C1 segment of cervical spinal cord (tissue), 14 donors: ENCODE results near the gene GALNT9.
"Not testable (repeated sequence)": the region's sequence is repeated elsewhere in the genome, so short reads cannot be mapped to it uniquely, and the experiment has no call there.

ENCODE experiments used
- DNase-seq, 14 donors: peaks; one replicate each; lab custom pipeline; 2025; lab: John Stamatoyannopoulos, UW

The GALNT9 gene

DNA sequence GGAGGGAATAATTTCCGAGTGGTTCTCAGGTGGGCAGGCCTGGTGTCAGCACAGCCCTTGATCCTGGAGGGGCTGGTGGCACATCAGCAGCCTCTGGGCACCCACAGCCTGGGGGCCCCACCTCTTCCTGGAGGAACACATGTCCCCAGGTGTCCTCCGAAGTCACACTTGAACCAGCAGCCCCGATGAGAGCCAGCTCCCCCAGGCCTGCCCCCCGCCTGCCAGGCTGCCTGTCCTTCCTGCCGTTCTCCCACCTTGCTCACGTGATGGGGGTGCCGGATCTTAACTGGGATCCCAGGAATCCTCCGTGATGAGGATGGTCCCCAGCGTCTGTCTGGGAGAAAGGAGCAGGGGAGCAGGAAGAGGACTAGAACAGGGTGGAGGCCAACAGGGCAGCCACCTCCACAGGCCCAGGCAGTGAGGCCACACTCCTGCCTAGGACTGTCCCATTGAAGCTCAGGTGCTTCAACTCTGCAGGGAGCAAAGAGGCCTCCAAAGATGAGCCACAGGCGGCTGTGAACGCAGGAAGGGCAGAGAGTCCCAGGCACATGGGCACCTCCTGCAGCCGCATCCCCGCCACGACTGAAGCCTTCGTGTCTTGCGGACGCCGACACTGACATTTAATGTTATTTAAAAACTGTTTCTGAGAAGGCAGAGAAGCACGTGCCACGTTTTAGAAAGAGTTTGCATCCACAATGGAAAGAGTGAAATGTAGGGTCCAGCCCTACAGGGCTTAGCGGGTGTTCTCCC lies 77.5 kb downstream of the GALNT9 start:
- no peak for DNase-seq

DNA sequence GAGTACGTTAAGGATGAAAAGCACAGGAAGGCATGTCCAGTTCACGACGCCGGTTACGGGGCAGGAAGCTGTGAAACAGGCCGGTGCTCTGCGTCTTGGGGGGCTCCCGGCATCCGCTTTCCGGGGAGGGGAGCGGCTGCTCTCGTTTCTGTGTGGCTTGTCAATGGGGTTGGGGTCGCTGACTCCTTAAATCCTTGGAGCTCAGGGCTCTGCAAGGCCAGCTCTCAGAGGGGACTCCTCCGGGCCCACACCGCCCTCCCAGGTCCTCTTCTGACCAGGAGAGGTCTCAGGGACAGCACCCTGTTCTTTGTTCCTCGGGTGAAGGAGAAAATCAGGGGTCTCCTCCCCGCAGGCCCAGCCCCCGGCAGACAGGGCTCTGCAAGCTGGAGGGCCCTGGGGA lies 78.1 kb downstream of the GALNT9 start:
- DNase-seq = no peak

DNA sequence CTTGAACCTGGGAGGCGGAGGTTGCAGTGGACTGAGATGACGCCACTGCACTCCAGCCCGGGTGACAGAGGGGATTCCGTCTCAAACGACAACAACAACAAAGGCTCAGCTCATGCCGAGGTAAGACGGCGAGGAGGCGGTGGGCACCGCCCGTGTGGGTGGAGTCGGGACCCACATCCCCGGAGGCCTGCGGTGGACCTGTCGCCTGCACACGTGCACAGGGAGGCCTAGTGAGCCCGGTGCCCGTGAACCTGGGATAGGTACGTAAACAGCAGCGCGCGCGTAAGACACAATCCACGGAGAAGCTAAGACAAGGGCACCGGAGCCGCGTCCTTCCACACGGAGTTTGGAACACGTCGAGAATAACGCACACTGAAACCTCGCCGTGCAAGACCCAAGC lies 78.7 kb downstream of the GALNT9 start:
- DNase-seq = no peak

DNA sequence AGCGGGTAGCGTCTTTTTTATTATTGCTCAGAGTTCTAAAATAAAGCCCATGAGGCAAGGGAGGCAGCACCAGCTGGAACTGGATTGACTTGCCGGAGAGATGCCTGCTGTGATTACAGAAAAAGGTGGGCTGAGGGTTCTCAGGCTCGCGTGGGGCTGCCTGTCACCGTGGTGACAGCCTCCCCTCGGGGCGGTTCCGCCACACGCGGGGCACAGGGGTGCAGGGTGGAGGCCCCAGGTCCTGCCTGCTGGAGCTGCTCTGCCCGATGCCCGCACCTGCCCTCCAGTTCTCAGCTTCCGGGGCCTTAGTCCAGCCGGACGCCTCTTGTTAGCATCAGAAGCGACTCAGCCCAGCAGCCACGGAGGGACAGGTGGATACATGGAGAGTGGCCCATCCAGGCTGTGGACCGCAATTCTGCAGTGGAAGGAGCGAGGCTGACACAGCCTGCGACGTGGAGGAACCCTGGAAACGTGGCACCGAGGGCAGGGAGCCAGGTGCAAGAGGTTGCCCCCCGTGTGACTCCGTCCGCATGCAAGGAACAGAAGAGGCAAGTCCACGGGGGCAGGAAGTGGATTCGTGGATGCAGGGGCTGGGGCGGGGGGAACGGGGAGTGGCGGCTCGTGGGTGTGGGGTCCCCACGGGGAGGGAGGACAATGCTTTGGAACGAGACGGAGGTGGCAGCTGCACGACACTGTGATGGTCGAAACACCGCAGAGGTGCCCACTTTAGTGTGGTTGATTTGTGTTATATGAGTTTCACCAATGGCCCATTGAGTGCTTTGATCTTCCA lies 79.5 kb downstream of the GALNT9 start:
- no peak for DNase-seq

DNA sequence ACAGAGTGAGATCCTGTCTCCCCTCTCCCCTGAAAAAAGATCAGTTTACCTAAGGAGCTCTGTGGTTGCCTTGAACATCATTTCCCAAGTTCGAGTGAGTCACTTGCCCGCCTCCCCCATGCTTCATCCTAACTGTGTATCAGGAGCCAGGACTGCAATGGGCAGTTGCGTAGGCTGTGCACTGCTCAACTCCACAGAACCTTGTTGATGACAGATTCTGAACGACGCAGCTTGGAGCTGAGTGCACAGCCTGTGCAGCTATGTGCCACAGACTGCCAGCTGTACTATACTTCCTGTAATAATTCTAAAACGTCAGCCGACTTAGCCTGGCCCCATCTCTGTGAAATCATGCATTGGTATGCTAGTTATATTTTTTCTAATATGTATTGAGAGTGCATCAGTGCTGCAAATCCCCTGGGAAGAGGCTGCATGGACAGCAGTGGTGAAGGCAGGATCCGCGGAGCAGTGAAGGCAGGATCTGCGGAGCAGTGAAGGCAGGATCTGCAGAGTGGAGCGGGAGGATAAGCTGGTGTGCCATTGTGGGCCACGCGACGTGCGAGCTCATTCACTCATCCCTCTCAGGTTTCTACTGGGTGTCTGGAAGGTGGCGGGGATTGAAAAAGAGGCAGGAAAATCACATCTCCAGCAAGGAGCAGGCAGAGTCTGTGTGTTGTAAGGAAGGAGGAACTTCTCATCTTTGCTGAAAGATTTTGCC lies 80.8 kb downstream of the GALNT9 start:
- no peak for DNase-seq

DNA sequence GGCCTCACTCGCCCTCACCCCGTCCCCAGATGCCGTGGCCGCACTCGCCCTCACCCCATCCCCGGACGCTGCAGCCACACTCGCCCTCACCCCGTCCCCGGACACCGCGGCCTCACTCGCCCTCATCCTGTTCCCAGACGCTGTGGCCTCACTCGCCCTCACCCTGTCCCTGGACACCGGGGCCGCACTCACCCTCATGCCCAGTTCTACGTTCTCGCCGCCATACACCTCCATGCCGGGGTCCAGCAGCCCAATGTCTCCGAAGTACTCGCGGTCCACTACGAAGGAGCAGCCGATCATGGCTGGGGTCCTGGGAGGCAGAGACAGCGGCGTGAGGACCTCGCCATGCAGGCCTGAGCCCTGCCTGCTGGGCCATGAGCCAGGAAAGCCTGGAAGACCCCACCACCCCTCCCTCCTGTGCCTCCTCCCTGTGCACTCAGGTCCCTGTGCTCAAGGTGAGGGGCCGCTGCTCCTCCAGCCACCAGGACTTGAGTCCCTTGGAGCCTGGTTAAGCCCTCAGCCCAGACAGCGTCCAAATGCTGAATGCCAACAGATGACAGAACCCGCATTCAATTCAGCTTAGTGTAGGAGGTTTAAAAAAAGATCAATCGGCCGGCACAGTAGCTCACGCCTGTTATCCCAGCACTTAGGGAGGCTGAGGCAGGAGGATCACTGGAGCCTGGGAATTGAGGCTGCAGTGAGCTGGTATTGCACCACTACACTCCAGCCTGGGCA lies 81.5 kb downstream of the GALNT9 start:
- no peak for DNase-seq

DNA sequence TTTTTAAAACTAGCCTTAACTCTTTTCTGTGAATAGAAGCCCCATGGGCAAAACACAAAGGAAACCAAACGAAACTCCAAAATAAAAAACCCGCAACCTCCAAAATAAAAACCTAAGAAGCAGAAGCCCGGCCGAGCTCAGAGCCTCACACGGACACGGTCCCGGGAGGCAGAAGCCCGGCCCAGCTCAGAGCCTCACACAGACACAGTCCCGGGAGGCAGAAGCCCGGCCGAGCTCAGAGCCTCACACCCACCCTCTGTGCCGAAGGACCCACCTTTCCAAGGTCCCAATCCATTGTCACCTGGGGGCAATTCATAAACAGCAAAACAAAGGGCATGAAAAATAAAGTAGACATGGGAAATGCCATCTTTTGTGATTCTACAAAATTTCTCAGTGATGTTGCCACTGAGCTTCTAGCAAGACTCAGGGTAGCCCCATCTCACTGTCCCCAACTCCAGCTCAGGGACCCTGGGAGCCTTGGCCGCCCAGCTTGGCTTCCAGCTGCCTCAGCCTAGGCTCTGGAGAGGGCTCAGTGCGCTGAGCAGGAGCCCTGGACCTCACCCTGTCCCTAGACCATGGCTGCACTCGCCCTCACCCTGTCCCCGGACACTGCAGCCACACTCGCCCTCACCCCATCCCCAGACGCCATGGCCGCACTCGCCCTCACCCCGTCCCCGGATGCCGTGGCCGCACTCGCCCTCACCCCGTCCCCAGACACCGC lies 82.2 kb downstream of the GALNT9 start:
- DNase-seq = no peak

DNA sequence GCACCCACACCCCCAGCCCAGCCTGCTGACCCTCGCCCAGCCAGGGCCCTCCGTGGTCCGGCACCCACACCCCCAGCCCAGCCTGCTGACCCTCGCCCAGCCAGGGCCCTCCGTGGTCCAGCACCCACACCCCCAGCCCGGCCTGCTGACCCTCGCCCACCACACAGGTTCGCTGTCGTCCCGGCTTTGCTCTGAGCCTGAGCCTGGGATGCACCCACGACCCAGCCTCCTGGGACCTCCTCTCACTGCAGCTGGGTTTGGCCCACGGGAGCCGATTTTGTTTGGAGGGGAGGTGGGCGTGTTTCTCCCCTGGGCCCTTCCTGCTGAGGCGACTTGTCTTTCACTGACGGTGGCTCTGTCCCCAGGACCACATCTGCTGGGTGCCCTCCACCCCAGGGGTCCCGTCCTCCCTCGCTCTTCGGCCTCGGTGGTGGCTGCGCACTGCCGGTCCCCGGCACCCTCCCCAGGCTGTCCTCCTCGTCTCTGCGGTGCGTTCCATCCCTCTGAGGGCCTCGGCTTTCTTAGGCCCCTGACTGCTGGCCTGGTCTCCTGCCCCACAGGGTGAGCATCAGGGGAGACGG lies 83.8 kb downstream of the GALNT9 start:
- no peak for DNase-seq

DNA sequence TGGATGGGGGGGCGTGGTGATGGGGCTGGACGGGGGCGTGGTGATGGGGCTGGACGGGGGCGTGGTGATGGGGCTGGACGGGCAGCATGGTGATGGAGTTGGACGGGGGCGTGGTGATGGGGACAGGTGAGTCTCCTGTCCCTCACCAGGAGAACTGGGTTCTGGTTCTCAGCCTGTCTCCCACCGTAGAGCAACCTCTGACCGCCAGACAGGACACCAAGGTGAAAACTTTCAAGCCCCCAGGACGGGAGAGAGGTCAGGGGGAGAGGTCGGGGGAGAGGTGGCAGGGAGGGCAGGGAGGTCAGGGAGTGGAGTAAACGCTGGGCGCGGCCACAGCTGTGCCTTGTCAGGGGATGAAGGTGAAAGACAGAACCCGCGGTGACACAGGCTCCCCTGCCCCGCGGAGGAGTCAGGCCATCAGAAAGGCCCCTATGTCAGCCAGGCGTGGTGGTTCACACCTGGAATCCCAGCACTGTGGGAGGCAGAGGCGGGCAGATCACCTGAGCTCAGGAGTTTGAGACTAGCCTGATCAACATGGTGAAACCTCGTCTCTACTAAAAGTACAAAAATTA lies 84.6 kb downstream of the GALNT9 start:
- DNase-seq = no peak

DNA sequence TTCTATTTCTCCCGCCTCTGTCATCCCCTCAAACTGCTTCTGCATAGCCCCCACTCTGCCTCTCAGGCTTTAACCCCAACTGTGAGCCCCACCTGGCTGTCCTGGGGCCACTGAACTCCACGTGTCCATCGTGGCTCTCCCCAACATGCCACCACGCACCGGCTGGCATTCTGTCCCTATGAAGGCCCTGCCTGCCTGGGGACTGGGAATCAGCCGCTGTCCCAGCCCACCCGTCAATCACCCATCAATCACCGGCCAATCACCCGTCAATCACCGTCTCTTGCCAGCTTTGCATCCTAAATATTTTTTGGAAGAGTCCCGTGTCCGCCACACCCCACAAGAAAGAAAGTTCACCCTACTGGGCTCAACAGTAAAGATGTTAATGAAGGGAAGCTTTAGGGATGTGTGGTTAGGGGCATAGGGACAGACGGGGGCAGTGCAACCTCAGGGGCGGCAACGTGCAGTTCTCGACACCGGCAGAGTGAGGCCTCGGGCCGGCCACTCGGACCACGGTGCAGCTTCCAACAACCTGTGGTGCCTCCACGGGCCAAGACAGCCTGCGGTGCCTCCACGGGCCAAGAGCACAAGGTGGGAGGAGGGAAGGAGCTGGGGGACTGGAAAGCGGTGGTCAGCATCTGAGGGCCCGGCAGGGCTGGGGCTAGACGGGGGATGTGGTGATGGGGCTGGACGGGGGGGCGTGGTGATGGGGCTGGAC lies 85.6 kb downstream of the GALNT9 start:
- DNase-seq = no peak

DNA sequence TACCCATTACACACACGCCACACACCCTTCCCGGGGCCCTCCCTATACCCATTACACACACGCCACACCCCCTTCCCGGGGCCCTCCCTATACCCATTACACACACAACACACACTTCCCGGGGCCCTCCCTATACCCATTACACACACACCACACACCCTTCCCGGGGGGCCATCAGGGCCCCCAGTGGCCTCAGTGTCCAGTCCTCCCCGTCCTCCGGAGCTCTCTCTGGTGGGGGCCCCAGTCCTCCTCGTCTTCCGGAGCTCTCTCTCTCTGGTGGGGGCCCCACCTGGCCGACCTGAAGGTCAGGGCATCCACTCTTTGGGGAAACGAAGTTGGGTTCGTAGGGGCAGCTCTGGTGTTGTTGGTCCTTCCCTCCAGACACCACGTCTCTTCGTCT lies 86.2 kb downstream of the GALNT9 start:
- DNase-seq = not testable (repeated sequence)

DNA sequence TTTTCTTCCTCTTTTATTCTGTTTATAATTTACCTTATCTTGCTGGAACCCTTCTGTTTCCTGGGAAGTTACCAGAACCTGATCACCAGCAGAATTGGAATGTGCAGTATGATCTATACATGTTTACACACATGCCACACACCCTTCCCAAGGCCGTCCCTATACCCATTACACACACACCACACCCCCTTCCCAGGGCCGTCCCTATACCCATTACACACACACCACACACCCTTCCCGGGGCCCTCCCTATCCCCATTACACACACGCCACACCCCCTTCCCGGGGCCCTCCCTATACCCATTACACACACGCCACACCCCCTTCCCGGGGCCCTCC lies 88.8 kb downstream of the GALNT9 start:
- DNase-seq = not testable (repeated sequence)

DNA sequence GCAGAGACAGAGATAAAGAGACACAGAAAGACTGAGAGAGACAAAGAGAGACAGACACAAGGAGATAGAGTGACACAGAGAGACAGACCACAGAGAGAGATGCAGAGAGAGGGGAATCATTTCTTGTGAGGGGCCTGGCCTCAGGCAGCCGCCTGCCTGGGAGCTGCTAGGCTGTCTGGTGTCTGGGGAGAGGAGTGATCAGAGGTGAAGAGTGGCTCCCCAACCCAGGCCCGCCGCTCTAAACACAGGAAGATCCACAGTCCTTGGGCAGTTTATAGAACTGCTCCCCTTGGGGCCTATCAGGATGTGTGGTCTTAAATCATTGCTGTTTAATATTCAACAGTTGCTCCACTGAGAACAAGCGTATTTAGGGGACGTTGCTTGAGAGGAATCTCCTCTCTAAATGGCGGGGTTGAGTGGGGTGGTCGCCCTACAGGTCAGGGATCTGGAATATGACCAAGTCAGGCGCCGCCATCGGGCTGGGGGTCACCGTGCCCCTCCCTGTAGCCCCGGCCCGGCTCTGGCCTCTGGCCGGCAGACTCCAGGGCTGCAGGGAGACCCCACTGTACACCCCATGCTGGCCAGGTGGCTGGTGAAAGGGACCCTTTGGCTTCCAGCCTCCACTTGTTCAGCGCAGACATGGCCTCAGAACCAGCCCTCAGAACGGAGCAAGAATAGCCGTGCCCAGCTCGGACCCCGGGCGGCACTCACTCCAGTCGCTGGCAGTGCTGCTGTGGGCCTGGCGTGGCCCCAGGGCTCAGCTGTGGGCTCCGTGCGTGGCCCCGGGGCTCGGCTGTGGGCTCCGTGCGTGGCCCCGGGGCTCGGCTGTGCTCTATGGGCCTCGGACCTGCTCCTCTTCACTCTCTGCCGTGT lies 89.4 kb downstream of the GALNT9 start:
- DNase-seq = no peak

DNA sequence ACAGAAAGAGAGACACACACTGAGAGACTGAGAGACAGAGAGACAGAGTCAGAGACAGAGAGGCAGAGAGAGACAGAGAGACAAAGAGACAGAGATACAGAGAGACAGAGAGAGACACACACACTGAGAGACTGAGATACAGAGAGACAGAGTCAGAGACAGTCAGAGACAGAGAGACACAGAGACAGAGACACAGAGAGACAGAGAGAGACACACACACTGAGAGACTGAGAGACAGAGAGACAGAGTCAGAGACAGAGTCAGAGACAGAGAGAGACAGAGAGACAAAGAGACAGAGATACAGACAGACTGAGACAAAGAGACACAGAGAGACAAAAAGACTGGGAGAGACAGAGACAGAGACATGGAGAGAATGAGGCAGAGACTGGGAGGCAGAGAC lies 90.0 kb downstream of the GALNT9 start:
- DNase-seq = no peak

DNA sequence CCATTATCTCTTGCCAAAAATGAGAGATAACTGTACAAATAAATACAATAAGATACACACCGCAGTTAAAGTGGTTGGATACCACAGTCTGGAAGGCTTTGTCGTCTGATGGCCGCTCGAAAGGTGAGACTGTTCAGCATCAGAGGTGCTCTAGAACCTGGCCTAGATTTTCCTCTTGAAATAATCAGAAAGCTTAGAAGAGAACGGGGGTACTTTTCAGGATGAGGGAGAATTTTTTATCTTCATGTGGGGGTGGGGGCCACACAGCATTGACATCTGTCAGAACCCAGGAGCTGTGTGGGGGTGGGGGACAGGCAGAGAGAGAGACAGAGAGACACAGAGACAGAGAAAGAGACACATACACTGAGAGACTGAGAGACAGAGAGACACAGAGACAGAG lies 90.5 kb downstream of the GALNT9 start:
- DNase-seq = no peak

DNA sequence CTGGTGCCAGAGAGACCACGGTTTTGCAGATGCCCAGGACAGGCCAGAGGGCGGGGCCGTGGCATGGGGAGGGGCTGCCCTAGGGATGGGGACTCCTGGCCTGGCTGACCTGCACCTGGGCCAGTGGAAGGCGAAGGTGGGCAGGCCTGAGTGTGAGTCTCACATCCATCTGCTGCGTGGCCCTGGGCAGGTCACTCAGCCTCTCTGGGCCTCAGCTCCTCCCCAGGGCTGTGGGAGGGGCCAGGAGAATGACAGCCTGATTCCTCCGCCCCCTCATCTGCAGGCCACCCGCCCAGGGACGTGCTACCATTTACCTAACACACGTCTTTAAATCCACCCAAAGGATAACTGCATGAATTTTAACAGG lies 90.9 kb downstream of the GALNT9 start:
- DNase-seq = no peak

DNA sequence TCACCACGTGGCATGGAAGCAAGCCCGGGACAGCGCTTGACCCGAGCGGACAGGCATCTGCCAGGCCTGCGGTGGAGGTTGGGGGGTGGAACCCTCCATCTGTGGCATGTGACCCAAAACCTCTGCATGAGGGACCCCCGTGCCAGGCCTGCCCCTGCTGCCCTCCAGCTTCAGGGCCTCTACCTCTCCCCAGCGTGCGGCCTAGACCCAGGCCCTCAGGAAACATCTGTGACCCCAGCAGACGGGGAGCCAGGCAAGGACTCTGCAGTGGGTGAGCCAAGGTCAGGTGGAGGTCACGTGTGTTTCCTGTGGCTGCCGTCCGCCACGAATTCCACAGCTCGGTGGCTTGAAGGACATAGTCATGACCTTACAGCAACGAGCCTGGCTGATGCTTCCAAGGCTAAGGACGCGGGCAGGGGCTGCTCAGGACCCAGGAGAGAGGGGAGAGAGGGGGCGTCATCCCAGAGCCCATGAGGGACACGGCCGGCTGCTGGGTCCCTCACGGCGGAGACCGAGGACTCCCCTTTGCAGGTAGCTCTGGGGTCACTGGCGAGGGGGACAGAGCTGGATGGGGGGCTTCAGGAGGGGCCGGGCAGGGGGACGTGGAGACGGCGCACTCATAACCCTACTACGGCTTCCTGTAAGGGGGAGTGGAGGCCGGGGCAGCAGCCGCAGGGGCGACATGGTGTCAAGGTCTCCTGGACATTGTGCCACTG lies 91.5 kb downstream of the GALNT9 start:
- DNase-seq = no peak
